Erythroblast (primary cell): ENCODE measurements around the gene PSD.

Source experiments
- DNase-seq, 2 experiments: peaks; one replicate each; lab custom pipeline; 2025; lab: John Stamatoyannopoulos, UW
- GATA1 ChIP-seq: IDR thresholded peaks from 2 replicates; pipeline ENCODE4 v1.6.1; 2011; ENCODE audit warnings: low read depth, mild to moderate bottlenecking, control low read depth, low read length, moderate library complexity
- POLR2A ChIP-seq: IDR thresholded peaks from 2 replicates; pipeline ENCODE4 v1.6.1; 2011; ENCODE audit warnings: mild to moderate bottlenecking, low read length

The PSD gene

GRCh38 chr10:102399217-102400021, 19.2 kb downstream of the PSD start:
- TF ChIP-seq POLR2A (peak; percentile 5), GATA1 (no peak)
- peak; percentile 91 to 95 for DNase-seq

- DNase-seq, result no peak
- TF ChIP-seq POLR2A (no peak), GATA1 (no peak)
Observed at GRCh38 chr10:102398172-102399020, 20.2 kb downstream of the PSD start.

- no peak for DNase-seq
- TF ChIP-seq GATA1, result no peak
- TF ChIP-seq POLR2A, result no peak
Observed at GRCh38 chr10:102397222-102398171, 21.1 kb downstream of the PSD start.

GRCh38 chr10:102396730-102397151, 21.8 kb downstream of the PSD start:
- no peak for TF ChIP-seq GATA1
- DNase-seq, result no peak

GRCh38 chr10:102396317-102396650, 22.3 kb downstream of the PSD start:
- no peak for DNase-seq

GRCh38 chr10:102395400-102396316, 22.9 kb downstream of the PSD start, which contains the start of gene NFKB2:
Gene NFKB2, plus strand, starts transcription at chr10:102395705. Its CDS starts 255 bp downstream, at chr10:102395960.
- peak; percentile 82 to 92 for DNase-seq
- TF ChIP-seq POLR2A, result peak; percentile 26
- no peak for TF ChIP-seq GATA1

More at GRCh38 chr10:102396317-102396650, 22.3 kb downstream of the PSD start:
- TF ChIP-seq GATA1, result no peak
- no peak for TF ChIP-seq POLR2A

GRCh38 chr10:102394801-102395399, 23.7 kb downstream of the PSD start:
- peak; percentile 70 to 79 for DNase-seq
- TF ChIP-seq GATA1 (no peak), POLR2A (no peak)

- DNase-seq, result peak; percentile 93 to 96
- TF ChIP-seq GATA1 (no peak), POLR2A (peak; percentile 76)
Observed at GRCh38 chr10:102394079-102394800, 24.3 kb downstream of the PSD start.

GRCh38 chr10:102393411-102394078, 25.0 kb downstream of the PSD start:
- no peak for TF ChIP-seq GATA1
- TF ChIP-seq POLR2A, result no peak
- DNase-seq, result no peak

- no peak for DNase-seq
- no peak for TF ChIP-seq GATA1
- TF ChIP-seq POLR2A, result no peak
Observed at GRCh38 chr10:102392306-102392705, 26.3 kb downstream of the PSD start.

GRCh38 chr10:102389894-102390293, 28.7 kb downstream of the PSD start:
- DNase-seq, result no peak
- TF ChIP-seq POLR2A (no peak), GATA1 (no peak)
